ENCODE results near the gene MFSD1.

MFSD1 gene

DNA sequence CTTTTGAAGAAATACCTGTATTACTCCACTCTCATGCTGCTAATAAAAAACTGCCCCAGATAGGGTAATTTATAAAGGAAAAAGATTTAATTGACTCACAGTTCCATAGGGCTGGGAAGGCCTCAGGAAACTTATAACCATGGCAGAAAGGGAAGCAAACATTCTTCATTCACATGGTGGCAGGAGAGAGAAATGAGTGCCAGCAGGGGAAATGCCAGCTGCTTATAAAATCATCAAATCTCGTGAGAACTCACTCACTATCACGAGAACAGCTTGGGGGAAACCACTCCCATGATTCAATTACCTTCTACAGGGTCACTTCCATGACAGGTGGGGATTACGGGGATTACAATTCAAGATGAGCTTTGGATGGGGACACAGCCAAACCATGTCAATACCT is 18.7 kb downstream of the MFSD1 start:
- DNase-seq: no peak

DNA sequence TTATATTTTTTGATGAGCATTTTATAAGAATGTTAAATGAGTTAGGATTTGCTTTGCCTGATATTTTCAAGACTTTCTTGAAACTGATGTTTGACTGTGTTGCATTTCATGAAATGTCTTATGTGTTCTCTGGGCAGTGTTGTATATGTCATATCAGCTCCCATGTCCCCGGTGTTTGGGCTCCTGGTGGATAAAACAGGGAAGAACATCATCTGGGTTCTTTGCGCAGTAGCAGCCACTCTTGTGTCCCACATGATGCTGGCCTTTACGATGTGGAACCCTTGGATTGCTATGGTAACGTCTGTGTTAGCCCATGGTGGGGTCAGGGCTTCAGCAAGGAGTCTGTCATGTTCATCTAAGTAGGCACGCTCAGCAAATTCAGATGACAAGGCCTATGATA is 20.0 kb downstream of the MFSD1 start:
- DNase-seq: no peak

- no peak for DNase-seq
Observed at GRCh38 chr3:158823426-158823825, 21.6 kb downstream of the MFSD1 start.

DNA sequence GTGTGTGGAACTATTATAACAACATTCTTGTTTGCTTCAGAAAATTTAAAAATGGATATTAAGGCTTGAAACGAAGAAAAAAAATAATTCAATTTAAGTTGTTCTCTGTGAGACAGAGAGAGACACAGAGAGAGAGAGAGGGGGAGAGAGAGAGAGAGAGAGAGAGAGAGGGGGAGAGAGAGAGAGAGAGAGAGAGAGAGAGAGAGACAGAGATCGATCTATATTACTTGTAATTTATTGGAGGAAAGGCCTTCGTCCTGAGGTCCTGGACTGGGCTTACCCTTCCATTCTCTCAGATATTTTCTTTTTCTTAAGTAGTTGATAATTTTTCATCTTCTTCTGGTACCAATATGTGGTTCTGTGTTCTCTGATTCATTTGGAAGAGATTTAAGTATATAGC is 25.9 kb downstream of the MFSD1 start:
- no peak for DNase-seq

GRCh38 chr3:158830391-158830790 is 28.5 kb downstream of the MFSD1 start:
- DNase-seq: no peak

- no peak for DNase-seq
Observed at GRCh38 chr3:158831861-158832260, 30.0 kb downstream of the MFSD1 start.

GRCh38 chr3:158835631-158836030 is 33.8 kb downstream of the MFSD1 start:
- DNase-seq: no peak

DNA sequence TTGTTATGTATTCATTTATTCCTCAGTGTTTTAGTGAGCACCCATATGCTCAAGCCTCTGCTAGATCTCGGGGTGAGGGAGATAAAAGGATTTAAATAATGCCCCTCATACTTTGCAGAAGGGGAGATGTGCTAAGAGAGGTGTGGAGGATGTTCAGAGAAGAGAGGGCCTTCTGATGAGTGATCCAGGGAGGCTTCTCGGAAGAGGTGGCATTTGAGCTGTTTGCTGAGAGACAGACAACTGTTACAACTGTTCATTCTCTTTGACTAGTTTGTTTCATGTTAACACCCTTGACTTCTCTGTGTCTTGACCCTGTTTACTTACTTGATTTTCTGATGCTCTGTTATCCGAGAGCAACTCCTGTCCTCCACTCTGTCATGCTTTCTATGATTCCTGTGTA is 34.5 kb downstream of the MFSD1 start:
- no peak for DNase-seq

DNA sequence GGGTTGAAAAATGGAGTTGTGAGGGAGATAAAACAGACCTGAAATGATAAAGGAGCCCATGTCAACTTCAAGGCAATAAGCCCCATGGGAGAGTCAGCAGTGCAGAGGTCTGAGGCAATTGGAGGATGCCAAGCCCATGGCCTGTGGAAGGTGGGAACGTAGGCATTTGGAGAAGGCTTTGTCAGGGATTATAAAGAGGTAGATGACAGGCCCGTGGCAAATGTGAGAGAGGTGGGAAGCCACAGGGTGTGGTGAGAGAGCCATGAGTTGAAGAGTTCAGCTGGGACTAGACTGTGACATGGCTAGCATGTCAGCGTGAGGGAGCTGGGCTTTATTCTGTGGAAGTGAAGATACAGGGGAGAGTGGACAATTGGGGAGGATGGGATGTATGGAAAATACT is 35.4 kb downstream of the MFSD1 start:
- DNase-seq: no peak

DNA sequence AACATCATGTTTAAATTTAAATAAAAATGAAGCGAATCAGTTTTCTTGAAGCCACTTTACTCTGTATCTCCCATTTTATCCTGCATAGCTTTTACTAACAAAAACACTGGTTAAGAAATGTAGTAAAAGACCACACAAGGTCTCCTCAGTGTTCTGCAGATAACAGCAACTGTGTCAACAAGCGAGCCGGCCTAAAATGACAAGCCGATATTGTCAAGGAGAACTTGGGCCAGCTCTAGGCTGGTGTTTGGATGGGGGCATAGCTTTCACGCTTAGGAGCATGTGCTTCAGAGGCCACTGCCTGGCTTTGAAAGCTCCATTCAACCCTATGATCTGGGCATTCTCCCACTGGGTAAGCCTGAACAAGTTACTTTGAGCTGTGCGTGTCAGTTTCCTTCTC is 38.1 kb downstream of the MFSD1 start:
- DNase-seq: no peak

DNA sequence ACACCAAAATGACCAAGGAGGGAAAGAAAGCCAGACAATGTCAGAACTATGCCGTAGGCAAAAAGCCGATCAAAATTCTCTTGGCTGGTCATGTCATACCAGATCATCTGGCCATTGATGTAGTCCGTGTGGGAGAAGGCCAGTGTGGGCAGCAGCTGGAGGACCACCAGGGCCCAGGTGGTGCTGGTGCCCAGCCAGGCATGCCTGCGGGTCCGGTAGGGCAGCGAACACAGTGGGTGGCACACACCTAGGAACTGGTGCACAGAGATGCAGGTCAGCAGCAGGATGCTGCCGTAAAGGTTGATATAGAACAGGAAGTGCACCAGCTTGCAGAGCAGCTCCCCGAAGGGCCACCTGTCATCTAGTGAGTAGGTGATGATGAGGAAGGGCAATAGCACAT is 39.5 kb downstream of the MFSD1 start:
- no peak for DNase-seq

GRCh38 chr3:158842976-158843375 is 41.1 kb downstream of the MFSD1 start:
- no peak for DNase-seq

GRCh38 chr3:158845765-158846350 is 44.0 kb downstream of the MFSD1 start:
- DNase-seq: peak; percentile 35

- no peak for DNase-seq
Observed at GRCh38 chr3:158846803-158847451, 45.1 kb downstream of the MFSD1 start.

DNA sequence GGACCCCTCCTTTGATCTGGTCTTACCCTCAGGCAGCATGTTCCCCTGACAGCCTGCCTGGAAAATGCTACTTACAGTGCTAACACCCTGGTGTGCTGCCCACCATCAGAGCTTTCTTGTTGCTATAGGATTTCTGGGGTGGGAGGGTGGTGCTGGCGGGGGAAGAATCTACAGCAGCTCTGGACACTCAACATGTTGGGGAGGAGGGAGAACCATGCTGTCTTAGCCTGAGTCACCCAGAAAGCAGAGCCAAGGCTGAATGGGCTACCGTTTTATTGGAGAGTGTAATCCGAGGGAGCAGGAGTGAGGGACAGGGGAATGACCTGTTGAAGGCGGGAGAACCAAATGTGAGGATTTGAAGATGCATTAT is 45.6 kb downstream of the MFSD1 start:
- DNase-seq: no peak

DNA sequence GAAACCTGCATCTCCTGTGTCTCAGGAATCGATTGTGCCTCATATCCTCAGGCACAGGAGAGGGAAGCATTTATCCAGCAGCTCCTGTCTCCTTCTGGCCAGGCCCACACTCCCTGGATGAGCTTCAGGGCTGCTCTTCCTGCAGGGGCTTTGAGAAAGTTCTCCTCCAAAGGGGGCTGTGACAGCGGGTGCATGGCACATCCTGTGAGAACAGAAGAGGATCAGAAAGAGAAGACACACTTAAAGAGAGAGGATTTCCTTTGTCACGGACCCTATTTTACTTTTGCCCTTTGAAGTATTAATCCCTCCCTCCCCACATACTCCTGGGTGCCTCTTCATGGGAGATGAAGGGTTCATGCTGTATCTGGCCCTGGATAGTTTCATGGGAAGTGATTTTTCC is 46.0 kb downstream of the MFSD1 start:
- no peak for DNase-seq

GRCh38 chr3:158849757-158850156 is 47.9 kb downstream of the MFSD1 start:
- DNase-seq: no peak

DNA sequence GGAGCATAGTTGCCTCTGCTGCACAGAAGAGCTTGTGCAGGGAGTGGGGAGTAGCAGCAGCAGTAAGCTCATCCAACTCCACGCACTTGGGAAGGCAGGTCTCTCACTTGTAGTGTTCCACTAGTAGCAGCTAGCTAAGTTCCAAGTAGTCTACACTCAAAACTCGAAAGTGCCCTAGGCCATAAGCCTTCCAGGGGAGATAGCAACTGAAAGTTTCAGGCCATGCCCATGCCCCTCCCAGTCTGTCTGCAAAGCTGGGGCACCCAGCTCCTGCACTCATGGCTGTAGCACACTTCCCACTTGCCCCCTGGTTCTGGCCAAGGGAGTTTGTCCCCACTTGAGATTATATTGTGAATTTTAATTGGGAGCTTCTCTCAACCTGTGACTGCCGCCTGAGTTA is 57.5 kb downstream of the MFSD1 start:
- no peak for DNase-seq

- DNase-seq: no peak
Observed at GRCh38 chr3:158863247-158863646, 61.4 kb downstream of the MFSD1 start.

GRCh38 chr3:158864492-158864891 is 62.6 kb downstream of the MFSD1 start:
- no peak for DNase-seq

DNA sequence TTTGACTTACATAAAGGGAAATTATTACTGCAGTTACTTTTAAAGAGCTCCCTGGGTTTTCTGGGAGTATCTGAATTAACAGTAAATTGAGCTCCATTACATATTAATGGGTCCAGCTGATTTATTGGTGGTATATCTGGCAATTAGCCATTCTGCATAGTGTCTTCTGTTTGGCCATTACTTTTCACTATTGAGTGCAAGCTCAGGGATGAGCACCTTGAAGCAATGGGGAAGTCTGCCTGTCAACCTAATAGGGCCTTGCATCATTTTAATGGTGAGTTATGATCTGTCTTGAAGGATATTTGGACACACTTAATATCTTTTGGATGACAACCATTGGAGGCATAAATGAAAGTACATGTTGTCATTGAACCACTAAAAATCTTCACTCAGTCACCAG is 73.8 kb downstream of the MFSD1 start:
- no peak for DNase-seq

Measured in NCI-H2171 (cell line).